B cell (primary cell): ENCODE measurements around the gene PCMTD2. TPM values are rescaled to one million over a fixed set of nuclear protein-coding genes. Genes with fewer than 3 reads are reported as not detected.

Experiments used
- ATAC-seq: fragments of 200-7000 bp; cut with Tn5 transposase; one replicate; pipeline ENCODE4 v1.10.0; 2021; ENCODE audit warnings: low read depth, mild to moderate bottlenecking, moderate number of reproducible peaks, moderate library complexity
- CTCF ChIA-PET: fragments of 350-600 bp; sonication (Branson Sonifier 250); formaldehyde crosslinking; loops from one replicate; lab custom pipeline; 2021; ENCODE audit warnings: antibody characterized with exemption, inconsistent platforms; lab: Charles Lee
- POLR2A ChIA-PET: fragments of 350-600 bp; sonication (Branson Sonifier 250); formaldehyde crosslinking; loops from one replicate; lab custom pipeline; 2021; ENCODE audit warnings: antibody characterized with exemption; lab: Charles Lee
- DNase-seq: peaks from one replicate; pipeline ENCODE4 v3.0.0; 2013
- H2AFZ ChIP-seq: 2 replicates; pipeline ENCODE4 v1.6.1; 2012; ENCODE audit warnings: mild to moderate bottlenecking, low read depth, low read length; ENCODE audit not compliant: insufficient read depth, poor library complexity, severe bottlenecking
- H3K27ac ChIP-seq, 2 donors: 1 replicate in 1 of 2; 2 replicates in 1 of 2; pipeline ENCODE4 v1.5.1; 2012 to 2013; ENCODE audit warnings: low read length in 2 of 2, mild to moderate bottlenecking in 2 of 2, moderate library complexity in 1 of 2
- H3K27me3 ChIP-seq, 4 experiments: fragments of 200-600 bp in 1 of 4; sonication (generic) in 1 of 4; replicated peaks in 1 of 4; 1 replicate in 2 of 4; 2 replicates in 2 of 4; pipeline versions ENCODE4 v1.6.1 to v1.7.0; 2013 to 2016; ENCODE audit warnings: low read length in 3 of 4, mild to moderate bottlenecking in 2 of 4, mixed read lengths in 1 of 4, moderate library complexity in 1 of 4; ENCODE audit not compliant: insufficient read depth in 4 of 4, control insufficient read depth in 3 of 4; ENCODE audit errors: control extremely low read depth in 1 of 4
- H3K36me3 ChIP-seq, 2 experiments: replicated peaks in 1 of 2; 1 replicate in 1 of 2; 2 replicates in 1 of 2; pipeline versions ENCODE4 v1.6.1 to v1.7.1; 2013; ENCODE audit warnings: low read length in 1 of 2; ENCODE audit not compliant: insufficient read depth in 2 of 2, control insufficient read depth in 1 of 2; ENCODE audit errors: control extremely low read depth in 1 of 2, extremely low read depth in 1 of 2
- H3K4me1 ChIP-seq, 2 donors: fragments of 200-600 bp in 1 of 2; sonication (generic) in 1 of 2; 1 replicate in 1 of 2; 2 replicates in 1 of 2; pipeline versions ENCODE4 v1.5.1 to v1.6.1; 2013 to 2017; ENCODE audit warnings: low read length in 2 of 2; ENCODE audit not compliant: control insufficient read depth in 2 of 2, insufficient read depth in 2 of 2
- H3K4me2 ChIP-seq: replicated peaks from 2 replicates; pipeline ENCODE3; 2012; ENCODE audit warnings: mild to moderate bottlenecking, low read depth, low read length; ENCODE audit not compliant: poor library complexity, severe bottlenecking
- H3K4me3 ChIP-seq, 5 experiments: fragments of 200-600 bp in 1 of 5; sonication (generic) in 1 of 5; 1 replicate in 3 of 5; 2 replicates in 2 of 5; pipeline versions ENCODE4 v1.5.1 to v1.7.0; 2011 to 2016; ENCODE audit warnings: low read length in 4 of 5, mild to moderate bottlenecking in 4 of 5, low read depth in 2 of 5, control low read depth in 1 of 5, moderate library complexity in 1 of 5; ENCODE audit not compliant: insufficient read depth in 1 of 5; ENCODE audit errors: control extremely low read depth in 1 of 5, extremely low read depth in 1 of 5
- H3K79me2 ChIP-seq: fragments of 200-600 bp; sonication (generic); one replicate; pipeline ENCODE4 v1.6.0; 2016; ENCODE audit warnings: low read length; ENCODE audit not compliant: control insufficient read depth, insufficient read depth
- H3K9ac ChIP-seq: fragments of 200-600 bp; sonication (generic); 2 replicates; pipeline ENCODE4 v1.6.1; 2017; ENCODE audit warnings: mild to moderate bottlenecking, low read length, moderate library complexity
- H3K9me3 ChIP-seq, 3 donors: one replicate each; pipeline versions ENCODE4 v1.6.1 to v1.7.1; 2013; ENCODE audit warnings: low read length in 2 of 3; ENCODE audit not compliant: control insufficient read depth in 2 of 3, insufficient read depth in 1 of 3; ENCODE audit errors: control extremely low read depth in 1 of 3
- H4K20me1 ChIP-seq: 2 replicates; pipeline ENCODE4 v1.6.0; 2012; ENCODE audit warnings: mild to moderate bottlenecking, low read length; ENCODE audit not compliant: insufficient read depth, control insufficient read depth, poor library complexity, severe bottlenecking
- H3K27ac Mint-ChIP-seq: one replicate; pipeline ENCODE4 v1.8.0; 2021; ENCODE audit warnings: mixed read lengths
- H3K27me3 Mint-ChIP-seq: one replicate; pipeline ENCODE4 v1.8.0; 2021; ENCODE audit warnings: mixed read lengths
- H3K4me1 Mint-ChIP-seq: one replicate; pipeline ENCODE4 v1.8.0; 2021; ENCODE audit warnings: mixed read lengths
- H3K4me3 Mint-ChIP-seq: one replicate; pipeline ENCODE4 v1.8.0; 2021; ENCODE audit warnings: mixed read lengths
- H3K9me3 Mint-ChIP-seq: one replicate; pipeline ENCODE4 v1.8.0; 2022; ENCODE audit warnings: mixed read lengths; ENCODE audit not compliant: insufficient read depth
- EZH2 ChIP-seq: IDR thresholded peaks from 2 replicates; pipeline ENCODE4 v1.6.1; 2012; ENCODE audit warnings: borderline replicate concordance, low read depth, mild to moderate bottlenecking, moderate library complexity, low read length; ENCODE audit not compliant: insufficient read depth, poor library complexity, severe bottlenecking
- WGBS: methylation state at CpG from one replicate; pipeline ENCODE4 v1.1.5; 2013; ENCODE audit warnings: missing lambda C conversion rate; ENCODE audit not compliant: insufficient coverage; 5-methylcytosine and 5-hydroxymethylcytosine counted together
- intact Hi-C: fragments of 100-400 bp; cut with micrococcal nuclease; formaldehyde crosslinking; loops from one replicate; pipeline ENCODE4 v1.10.0; 2022
- polyA plus RNA-seq: library from polyadenylated mRNA; depleted of rRNA; stranded (reverse); fragments of >200 nt; gene quantifications from 2 replicates; pipeline ENCODE4 v1.2.3, GENCODE V29; 2012
- total RNA-seq, 2 donors: library from RNA; stranded (reverse); fragments of 120-200 nt in 1 of 2; gene quantifications; 1 replicate in 1 of 2; 2 replicates in 1 of 2; pipeline versions ENCODE4 v1.2.3 to v1.2.4, GENCODE V29; 2013 to 2022
- TF ChIP-seq, protein P1 (sequence below): fragments of 200-600 bp; IDR thresholded peaks from one replicate; pipeline ENCODE4 v1.8.0; 2022; ENCODE audit warnings: antibody characterized with exemption, mild to moderate bottlenecking

Gene PCMTD2
- total and polyA plus RNA-seq, 2 donors (not counting 1 experiment from before 2014, with no cell fraction given) = 39.8 to 131 TPM

DNA sequence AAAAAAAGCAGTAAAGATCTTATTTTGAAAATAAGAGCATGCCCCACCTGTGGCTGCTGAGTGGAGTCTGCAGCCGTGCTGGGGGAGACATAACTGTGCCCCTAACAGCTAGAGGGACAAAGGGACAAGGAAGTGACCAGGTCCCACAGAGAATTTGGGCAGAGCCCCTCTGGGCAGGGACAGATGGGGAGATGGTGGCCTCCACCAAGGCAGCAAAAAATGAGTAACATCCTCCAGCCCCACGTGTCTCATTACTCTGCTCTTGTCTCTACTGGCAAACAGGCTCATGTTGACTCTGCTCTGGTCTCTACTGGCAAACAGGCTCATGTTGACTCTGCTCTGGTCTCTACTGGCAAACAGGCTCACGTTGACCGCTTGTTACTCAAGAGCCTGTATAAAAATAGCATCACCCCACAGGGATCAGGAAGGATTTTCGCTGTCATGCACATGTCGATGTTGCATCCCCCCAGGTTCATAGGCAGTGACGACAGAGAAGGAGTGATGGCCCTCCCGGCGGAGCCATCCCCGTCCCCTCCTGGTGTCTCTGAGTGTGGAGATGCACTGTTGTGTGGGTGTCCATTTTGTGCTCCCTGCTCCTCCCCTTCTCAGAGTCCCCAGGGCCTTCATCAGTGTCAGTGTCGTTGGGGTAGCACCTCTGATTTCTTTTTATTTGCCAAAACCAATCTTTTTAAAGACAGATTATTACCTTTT, 17.3 kb upstream of the PCMTD2 start:
- Histone ChIP-seq H3K4me3 (no peak overlapping the region), H3K79me2 (no peaks in the 10 kb centered on the region), H3K9me3 (no peaks in the 10 kb centered on the region), H4K20me1 (no peaks in the 10 kb centered on the region), H3K27ac (no peak overlapping the region), H3K27me3 (peaks cover 0 to 1% (median 0%) of the 10 kb centered on the region in 4 experiments), H3K36me3 (no peaks in the 10 kb centered on the region), H2AFZ (no peak overlapping the region), H3K4me2 (no peak overlapping the region), H3K4me1 (peaks cover 0 to 5% of the 10 kb centered on the region in 2 donors), H3K9ac (no peak overlapping the region)
- WGBS = 81% methylated on average over 7 of the region's 11 CpGs
- no peaks in the 10 kb centered on the region for H3K9me3 Mint-ChIP-seq
- intact Hi-C loops = no loop called here
- ChIA-PET CTCF (no interaction called here), POLR2A (no interaction called here)
- H3K4me3 Mint-ChIP-seq = no peak overlapping the region
- ATAC-seq = no peak
- H3K27me3 Mint-ChIP-seq = peaks cover 2% of the 10 kb centered on the region
- peaks cover 6% of the 10 kb centered on the region for H3K4me1 Mint-ChIP-seq
- DNase-seq = no peak
- no peak for TF ChIP-seq EZH2
- TF ChIP-seq, protein P1, sequence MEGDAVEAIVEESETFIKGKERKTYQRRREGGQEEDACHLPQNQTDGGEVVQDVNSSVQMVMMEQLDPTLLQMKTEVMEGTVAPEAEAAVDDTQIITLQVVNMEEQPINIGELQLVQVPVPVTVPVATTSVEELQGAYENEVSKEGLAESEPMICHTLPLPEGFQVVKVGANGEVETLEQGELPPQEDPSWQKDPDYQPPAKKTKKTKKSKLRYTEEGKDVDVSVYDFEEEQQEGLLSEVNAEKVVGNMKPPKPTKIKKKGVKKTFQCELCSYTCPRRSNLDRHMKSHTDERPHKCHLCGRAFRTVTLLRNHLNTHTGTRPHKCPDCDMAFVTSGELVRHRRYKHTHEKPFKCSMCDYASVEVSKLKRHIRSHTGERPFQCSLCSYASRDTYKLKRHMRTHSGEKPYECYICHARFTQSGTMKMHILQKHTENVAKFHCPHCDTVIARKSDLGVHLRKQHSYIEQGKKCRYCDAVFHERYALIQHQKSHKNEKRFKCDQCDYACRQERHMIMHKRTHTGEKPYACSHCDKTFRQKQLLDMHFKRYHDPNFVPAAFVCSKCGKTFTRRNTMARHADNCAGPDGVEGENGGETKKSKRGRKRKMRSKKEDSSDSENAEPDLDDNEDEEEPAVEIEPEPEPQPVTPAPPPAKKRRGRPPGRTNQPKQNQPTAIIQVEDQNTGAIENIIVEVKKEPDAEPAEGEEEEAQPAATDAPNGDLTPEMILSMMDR = no peak
- no peak overlapping the region for H3K27ac Mint-ChIP-seq

DNA sequence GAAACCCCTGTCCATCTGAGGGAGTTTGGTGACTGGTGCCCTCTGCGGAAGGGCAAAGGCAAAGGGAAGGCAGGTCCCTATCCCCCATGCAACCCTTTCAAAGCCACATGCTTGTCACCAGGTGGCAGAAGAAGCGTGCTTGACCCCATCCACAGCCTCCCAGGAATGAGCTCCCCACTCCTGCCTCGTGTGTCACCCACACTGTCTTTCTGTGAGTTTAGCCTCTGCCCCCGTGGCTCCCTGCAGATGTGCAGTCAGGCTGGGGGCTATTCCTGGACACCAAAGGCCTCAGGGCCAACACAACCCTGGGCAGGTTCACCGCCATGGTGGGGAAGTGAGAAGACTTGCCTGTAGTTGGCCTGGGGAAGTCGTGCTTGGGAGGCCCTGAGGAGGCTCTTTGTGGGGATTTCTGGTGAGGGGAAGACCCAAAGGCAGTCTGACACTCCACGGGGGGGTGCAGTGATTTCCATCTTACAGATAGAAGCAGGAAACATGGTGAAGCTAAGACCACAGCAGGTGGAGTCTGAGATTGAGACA, 16.6 kb upstream of the PCMTD2 start:
- H3K27me3 ChIP-seq = peaks cover 0 to 5% (median 0%) of the 10 kb centered on the region in 4 experiments
- no peak overlapping the region for H2AFZ ChIP-seq
- no peaks in the 10 kb centered on the region for H3K36me3 ChIP-seq
- H3K4me1 Mint-ChIP-seq = peaks cover 2% of the 10 kb centered on the region
- CTCF ChIA-PET = no interaction called here
- H3K27ac ChIP-seq = no peak overlapping the region
- H3K4me2 ChIP-seq = no peak overlapping the region
- 62% methylated on average over 7 of the region's 7 CpGs for WGBS
- peaks cover 5% of the 10 kb centered on the region for H3K27me3 Mint-ChIP-seq
- H3K9me3 Mint-ChIP-seq = no peaks in the 10 kb centered on the region
- peaks cover 0 to 5% of the 10 kb centered on the region in 2 donors for H3K4me1 ChIP-seq
- no peaks in the 10 kb centered on the region for H3K79me2 ChIP-seq
- POLR2A ChIA-PET = no interaction called here
- ATAC-seq = no peak
- no peaks in the 10 kb centered on the region for H4K20me1 ChIP-seq
- no peak overlapping the region for H3K27ac Mint-ChIP-seq
- H3K4me3 ChIP-seq = no peak overlapping the region
- TF ChIP-seq, protein P1 = no peak
- TF ChIP-seq EZH2 = no peak
- no peaks in the 10 kb centered on the region for H3K9me3 ChIP-seq
- intact Hi-C loops = no loop called here
- no peak overlapping the region for H3K4me3 Mint-ChIP-seq
- no peak overlapping the region for H3K9ac ChIP-seq
- DNase-seq = peak; percentile 32
